HEK293T (cell line): ENCODE data around the gene POLR2L.

Experiments used
- ARNT ChIP-seq: fragments of 450-650 bp; IDR thresholded peaks from 2 replicates; pipeline ENCODE4 v1.6.1; 2017; ENCODE audit warnings: mild to moderate bottlenecking
- ELF4 ChIP-seq: fragments of 450-650 bp; IDR thresholded peaks from 2 replicates; pipeline ENCODE4 v1.6.1; 2017; ENCODE audit warnings: antibody characterized with exemption
- FOXA1 ChIP-seq: fragments of 450-650 bp; IDR thresholded peaks from 2 replicates; pipeline ENCODE4 v1.6.1; 2016; ENCODE audit warnings: mild to moderate bottlenecking
- FOXK2 ChIP-seq: fragments of 450-650 bp; IDR thresholded peaks from 2 replicates; pipeline ENCODE4 v1.6.1; 2016; ENCODE audit warnings: mild to moderate bottlenecking
- FOXM1 ChIP-seq: fragments of 450-650 bp; IDR thresholded peaks from 2 replicates; pipeline ENCODE4 v1.6.1; 2017; ENCODE audit warnings: mild to moderate bottlenecking, borderline replicate concordance
- L3MBTL2 ChIP-seq: fragments of 450-650 bp; conservative IDR thresholded peaks from 2 replicates; pipeline ENCODE4 v1.6.1; 2016; ENCODE audit warnings: mild to moderate bottlenecking
- NFRKB ChIP-seq: fragments of 450-650 bp; IDR thresholded peaks from 2 replicates; pipeline ENCODE4 v1.6.1; 2016; ENCODE audit warnings: mild to moderate bottlenecking, moderate library complexity
- SP1 ChIP-seq: fragments of 450-650 bp; IDR thresholded peaks from 2 replicates; pipeline ENCODE4 v1.6.1; 2017

DNA sequence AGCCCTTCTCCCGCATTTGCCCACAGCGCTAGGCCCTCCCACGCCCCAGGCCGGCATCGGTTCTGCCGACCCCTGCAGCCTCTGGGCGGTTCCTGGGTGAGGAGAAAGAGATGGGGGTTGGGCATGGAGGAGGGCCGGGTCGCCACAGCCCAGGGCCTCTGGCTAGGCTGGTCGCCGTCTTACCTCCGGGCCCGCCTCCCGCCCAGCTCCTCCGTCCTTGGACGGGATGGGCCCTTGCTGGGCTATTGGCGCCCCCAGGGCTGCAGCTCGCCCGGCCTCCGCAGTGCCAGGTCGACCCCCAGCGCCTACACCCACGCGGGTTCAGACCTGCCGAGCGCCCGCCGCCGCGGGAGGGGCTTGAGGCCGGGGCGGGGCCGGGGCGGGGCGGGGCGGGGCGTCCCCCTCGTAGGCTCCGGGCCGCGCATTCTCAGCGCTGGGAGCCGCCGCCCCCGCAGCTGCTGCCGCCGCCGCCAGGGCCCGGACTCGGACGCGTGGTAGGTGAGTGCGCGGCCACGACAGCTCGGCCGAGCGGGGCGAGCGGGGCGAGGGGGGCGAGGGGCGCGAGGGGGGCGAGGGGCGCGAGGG, 9.7 kb downstream of the POLR2L start, which contains the start of gene CD151:
- TF ChIP-seq FOXM1 (no peak), ELF4 (no peak), SP1 (no peak), FOXA1 (no peak), FOXK2 (no peak), NFRKB (no peak), ARNT (no peak), L3MBTL2 (no peak)
